ENCODE data around the gene VAV1. TPM values are rescaled to one million over a fixed set of nuclear protein-coding genes. Genes with fewer than 3 reads are reported as not detected.
A peak's percentile ranks its signal among the peaks of the same experiment; 100 is the strongest.

The VAV1 gene
- total and polyA plus RNA-seq, 2 donors (not counting 1 experiment from before 2014, with no cell fraction given), result 62.7 to 98.8 TPM

DNA sequence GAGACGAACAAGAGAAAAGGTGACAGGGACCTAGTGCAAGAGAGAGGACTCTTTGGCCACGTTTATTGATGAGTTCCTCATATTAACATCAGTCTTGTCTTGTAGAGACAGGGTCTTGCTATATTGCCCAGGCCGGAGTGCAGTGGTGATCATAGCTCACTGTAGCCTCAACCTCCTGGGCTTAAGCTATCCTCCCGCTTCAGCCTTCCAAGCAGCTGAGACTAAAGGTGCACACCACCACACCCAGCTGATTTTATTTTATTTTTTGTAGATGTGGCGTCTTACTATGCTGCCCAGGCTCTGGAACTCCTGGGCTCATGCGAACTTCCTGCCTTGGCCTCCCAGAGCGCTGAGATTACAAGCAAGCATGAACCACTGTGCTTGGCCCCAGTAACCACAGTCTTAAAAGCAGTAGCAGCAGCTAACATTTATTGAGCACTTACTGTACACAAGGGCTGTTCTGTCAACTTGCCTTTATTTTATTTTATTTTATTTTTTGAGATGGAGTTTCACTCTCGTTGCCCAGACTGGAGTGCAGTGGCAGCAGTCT, 4.2 kb upstream of the VAV1 start:
- 18% methylated on average over 4 of the region's 8 CpGs for WGBS (ENCODE audit: insufficient coverage)
- POLR2A ChIA-PET, result interaction anchor here (0.6 to 1.7 kb wide), 4 partner anchors 27 to 980 kb away, joined by 3 to 5 read pairs (median 4); no protein-coding TSS in a partner anchor

More for the DNA sequence above, 4.2 kb upstream of the VAV1 start:
- H3K4me1 ChIP-seq (ENCODE audit: control insufficient read depth in 2 of 2, insufficient read depth in 2 of 2, low read length in 2 of 2), result peaks cover 28 to 46% of the 10 kb centered on the region in 2 donors
- peak overlapping the region; percentile 82 for H3K4me2 ChIP-seq (replicated peaks; ENCODE audit: low read depth, low read length, poor library complexity, severe bottlenecking)
- peak overlapping the region; percentile 66 for H2AFZ ChIP-seq (ENCODE audit: insufficient read depth, low read depth, low read length, poor library complexity, severe bottlenecking)
- no peaks in the 10 kb centered on the region for H3K9me3 ChIP-seq (ENCODE audit: control extremely low read depth in 1 of 3, control insufficient read depth in 2 of 3, insufficient read depth in 1 of 3, low read length in 2 of 3)
- H3K4me1 Mint-ChIP-seq, result peaks cover 48% of the 10 kb centered on the region
- no peaks in the 10 kb centered on the region for H3K27me3 Mint-ChIP-seq
- H3K27ac Mint-ChIP-seq, result peak overlapping the region; percentile 95
- CTCF ChIA-PET, result interaction anchor here (0.8 to 3.4 kb wide), 10 partner anchors 24 to 246 kb away, joined by 3 to 21 read pairs (median 4); partner anchors contain the start of genes GPR108 and TRIP10
- ATAC-seq (ENCODE audit: low read depth) (no peak), DNase-seq (no peak)
- H3K27ac ChIP-seq (ENCODE audit: low read length in 2 of 2), result peak overlapping the region; percentile 89 to 96
- peak overlapping the region; percentile 93 for H3K4me3 Mint-ChIP-seq
- intact Hi-C loops (cut with micrococcal nuclease), result no loop called here
- H3K9me3 Mint-ChIP-seq (ENCODE audit: insufficient read depth), result no peaks in the 10 kb centered on the region
- no peak for TF ChIP-seq EZH2 (IDR thresholded peaks at IDR 0.05; ENCODE audit: borderline replicate concordance, insufficient read depth, low read depth, low read length, poor library complexity, severe bottlenecking)
- TF ChIP-seq, protein P1, sequence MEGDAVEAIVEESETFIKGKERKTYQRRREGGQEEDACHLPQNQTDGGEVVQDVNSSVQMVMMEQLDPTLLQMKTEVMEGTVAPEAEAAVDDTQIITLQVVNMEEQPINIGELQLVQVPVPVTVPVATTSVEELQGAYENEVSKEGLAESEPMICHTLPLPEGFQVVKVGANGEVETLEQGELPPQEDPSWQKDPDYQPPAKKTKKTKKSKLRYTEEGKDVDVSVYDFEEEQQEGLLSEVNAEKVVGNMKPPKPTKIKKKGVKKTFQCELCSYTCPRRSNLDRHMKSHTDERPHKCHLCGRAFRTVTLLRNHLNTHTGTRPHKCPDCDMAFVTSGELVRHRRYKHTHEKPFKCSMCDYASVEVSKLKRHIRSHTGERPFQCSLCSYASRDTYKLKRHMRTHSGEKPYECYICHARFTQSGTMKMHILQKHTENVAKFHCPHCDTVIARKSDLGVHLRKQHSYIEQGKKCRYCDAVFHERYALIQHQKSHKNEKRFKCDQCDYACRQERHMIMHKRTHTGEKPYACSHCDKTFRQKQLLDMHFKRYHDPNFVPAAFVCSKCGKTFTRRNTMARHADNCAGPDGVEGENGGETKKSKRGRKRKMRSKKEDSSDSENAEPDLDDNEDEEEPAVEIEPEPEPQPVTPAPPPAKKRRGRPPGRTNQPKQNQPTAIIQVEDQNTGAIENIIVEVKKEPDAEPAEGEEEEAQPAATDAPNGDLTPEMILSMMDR (IDR thresholded peaks at IDR 0.05), result no peak
- no peaks in the 10 kb centered on the region for H3K27me3 ChIP-seq (replicated peaks in 1 of 4; ENCODE audit: control extremely low read depth in 1 of 4, control insufficient read depth in 3 of 4, insufficient read depth in 4 of 4, low read length in 3 of 4)
- peaks cover 20% of the 10 kb centered on the region for H4K20me1 ChIP-seq (ENCODE audit: control insufficient read depth, insufficient read depth, low read length, poor library complexity, severe bottlenecking)
- peaks cover 0 to 4% of the 10 kb centered on the region in 2 experiments for H3K36me3 ChIP-seq (replicated peaks in 1 of 2; ENCODE audit: control extremely low read depth in 1 of 2, control insufficient read depth in 1 of 2, extremely low read depth in 1 of 2, insufficient read depth in 2 of 2, low read length in 1 of 2)
- H3K4me3 ChIP-seq (ENCODE audit: control extremely low read depth in 1 of 5, extremely low read depth in 1 of 5, insufficient read depth in 1 of 5, low read depth in 2 of 5, low read length in 4 of 5), result peak overlapping the region in 4 of 5 experiments; percentile 68 to 81 (median 72)
- H3K9ac ChIP-seq (ENCODE audit: low read length), result peak overlapping the region; percentile 77
- H3K79me2 ChIP-seq (ENCODE audit: control insufficient read depth, insufficient read depth, low read length), result peaks cover 51% of the 10 kb centered on the region
